Fibroblast of the conjunctiva (primary cell): ENCODE measurements around the gene CRACDL.

Experiments
- DNase-seq: peaks from one replicate; pipeline ENCODE4 v3.0.0-alpha.2; 2010; ENCODE audit warnings: low read depth

The CRACDL gene

DNA sequence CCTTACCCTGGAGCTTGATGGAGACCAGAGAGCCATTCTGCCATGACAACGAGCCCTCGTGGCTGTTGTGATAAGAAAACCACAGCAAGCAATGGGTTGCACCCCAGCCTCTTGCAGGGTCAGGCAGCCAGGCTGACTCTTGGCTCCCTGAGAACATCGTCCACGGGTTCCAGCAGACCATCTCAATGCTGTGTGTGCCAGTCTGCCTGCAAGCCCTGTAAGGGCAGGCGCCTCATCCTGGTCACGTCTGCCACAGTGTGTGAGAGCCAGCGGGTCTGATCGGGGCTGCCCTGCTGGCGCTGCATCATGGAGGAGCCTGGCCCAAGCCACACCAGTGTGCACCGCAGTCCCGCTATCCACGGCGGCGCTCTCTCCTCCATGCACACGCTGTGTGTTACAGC is 134.1 kb downstream of the CRACDL start:
- no peak for DNase-seq

DNA sequence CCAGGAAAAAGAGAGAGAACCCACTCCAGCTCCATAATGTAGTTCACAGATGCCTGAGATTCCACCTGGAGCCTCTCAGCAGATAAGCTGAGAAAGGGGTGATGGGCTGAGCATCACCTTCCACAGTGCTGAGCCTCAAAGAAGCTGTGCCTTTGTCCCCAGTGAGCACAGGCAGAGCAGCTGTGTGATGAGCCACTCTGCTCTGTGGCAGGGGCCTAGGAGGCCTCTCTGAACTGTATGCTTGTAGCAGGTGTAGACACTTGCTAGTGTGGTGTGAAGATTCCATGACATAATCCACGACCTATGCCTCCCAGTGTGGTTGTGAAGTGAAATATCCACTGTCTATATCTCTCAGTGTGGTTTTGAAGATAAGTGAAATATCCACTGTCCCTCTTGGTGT is 134.7 kb downstream of the CRACDL start:
- no peak for DNase-seq

DNA sequence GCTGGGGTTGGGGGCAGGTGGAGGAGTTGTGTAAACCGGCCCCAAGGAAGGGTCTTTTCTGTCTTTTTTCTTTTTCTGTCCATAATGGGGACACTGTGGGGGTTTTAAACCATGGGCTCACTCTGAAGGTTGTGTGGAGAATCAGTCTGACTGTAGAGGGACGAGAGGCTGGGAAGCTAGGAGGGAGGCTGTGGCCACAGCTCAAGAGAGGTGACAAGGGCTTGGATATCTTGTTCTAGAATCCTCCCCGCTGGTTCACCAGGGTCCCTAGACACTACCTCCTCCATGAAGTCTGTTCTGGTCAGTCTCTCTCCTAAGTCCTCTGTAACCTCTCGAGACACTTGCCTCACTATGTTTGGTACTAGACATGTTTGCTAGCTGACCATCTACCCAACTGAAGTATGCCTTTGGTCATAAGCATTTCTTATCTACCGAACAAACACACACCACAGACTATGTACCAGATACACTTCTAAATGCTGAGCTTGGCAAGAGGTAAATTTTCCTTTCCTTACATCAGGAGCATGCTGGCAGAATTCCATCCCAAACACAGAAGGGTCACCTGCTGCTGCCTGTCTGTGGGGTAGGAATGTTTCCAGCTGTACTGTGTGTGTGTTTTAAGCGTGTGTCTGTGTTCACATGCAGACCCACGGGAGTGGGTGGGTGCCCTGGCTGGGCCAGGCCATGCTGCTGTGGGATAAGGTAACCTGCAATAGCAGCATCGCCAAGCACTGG is 135.5 kb downstream of the CRACDL start:
- no peak for DNase-seq

- no peak for DNase-seq
Observed at GRCh38 chr2:98799375-98800329, 136.4 kb downstream of the CRACDL start.

- DNase-seq = no peak
Observed at GRCh38 chr2:98796775-98797544, 139.1 kb downstream of the CRACDL start.

DNA sequence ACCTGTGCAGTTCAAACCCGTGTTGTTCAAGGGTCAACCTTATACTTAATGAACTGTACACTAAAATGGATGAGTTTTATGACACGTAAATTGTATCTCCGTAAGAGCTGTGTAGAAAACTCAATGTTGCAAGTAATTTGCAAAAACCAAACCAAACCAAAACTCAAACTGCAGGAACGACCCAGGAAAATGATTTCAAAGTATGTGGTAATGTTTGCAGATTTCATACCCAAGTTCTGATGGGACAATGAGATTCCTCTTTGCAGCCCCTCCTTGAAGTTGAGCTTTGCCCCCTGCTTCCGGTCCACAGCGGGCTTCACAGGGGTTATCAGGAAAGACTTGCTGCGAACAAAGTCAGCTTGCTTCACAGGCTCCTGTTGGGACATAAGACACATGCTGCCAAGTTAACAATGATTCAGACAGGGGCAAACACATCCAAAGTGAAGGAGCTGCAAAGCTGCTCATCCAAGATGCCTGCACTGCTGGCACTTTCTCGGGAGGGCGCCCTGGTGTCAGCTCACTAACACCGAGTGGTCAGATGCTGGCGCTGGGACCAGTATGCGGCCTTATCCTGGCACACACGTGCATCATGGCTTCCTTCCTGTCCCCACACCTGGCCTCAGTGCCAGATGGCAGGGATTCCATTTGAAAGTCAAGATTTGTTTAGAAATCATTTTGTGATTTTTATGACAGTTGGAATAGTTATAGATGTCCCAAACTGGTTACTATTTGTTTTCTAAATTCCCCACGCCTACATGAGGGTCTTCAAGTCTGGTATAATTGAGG is 139.9 kb downstream of the CRACDL start:
- no peak for DNase-seq

DNA sequence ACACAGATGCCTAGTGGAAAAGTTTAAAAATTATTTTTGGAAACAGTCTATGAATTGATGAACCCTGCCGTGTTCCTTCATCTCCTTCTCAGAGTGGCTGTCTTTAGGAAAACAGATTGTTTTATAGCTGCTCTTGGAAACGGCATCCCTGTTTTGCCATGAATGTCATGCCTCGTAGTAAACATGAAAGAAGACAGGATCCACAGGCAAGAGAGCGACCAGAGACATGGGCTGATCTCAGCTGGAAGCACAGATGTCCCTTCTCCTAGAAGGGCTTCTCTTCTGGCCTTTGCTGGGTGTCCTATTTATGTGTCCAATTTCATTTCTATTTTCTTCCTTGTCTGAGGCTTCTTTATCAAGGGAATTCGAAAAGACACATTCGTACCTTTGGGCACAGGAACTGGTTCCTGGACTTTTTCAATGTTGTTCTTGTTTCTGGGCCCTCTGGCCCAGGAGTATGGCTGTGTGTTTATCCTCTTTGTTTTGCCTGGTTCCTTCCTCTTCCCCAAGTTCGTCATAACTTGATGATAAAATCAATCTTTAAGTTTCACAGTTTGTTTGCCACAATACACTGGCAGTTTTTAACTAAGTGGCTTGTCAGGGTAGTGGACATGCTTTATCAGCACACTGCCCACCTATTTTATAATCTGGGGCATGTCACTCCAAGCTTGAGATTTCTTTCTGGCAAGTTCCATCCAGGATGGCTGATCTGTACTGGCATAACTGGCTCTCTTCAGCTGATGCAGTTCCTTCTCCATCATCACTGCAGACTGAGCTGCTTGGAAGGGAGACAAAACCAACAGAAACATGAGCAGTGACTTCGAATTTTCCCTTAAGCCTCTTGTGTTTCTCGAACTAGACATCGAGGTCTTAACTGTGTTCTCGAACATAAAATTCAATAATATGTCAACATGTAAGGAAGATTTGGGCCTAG is 141.9 kb downstream of the CRACDL start:
- DNase-seq = no peak

- no peak for DNase-seq
Observed at GRCh38 chr2:98793275-98793674, 142.8 kb downstream of the CRACDL start.

DNA sequence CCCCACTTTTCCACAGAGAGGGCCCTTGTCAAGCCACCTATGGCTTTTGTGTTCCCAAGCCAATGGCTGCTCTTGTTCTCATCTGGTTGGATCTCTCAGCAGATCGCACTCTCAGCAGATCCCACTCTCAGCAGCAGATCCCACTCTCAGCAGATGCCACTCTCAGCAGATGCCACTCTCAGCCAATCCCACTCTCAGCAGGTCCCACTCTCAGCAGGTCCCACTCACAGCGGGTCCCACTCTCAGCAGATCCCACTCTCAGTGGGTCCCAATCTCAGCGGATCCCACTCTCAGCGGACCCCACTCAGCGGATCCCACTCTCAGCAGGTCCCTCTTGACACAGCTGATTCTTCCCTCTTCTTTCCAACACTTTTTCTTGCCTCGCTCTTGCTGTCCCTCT is 145.8 kb downstream of the CRACDL start:
- DNase-seq = no peak

- DNase-seq = no peak
Observed at GRCh38 chr2:98787700-98788099, 148.3 kb downstream of the CRACDL start.

DNA sequence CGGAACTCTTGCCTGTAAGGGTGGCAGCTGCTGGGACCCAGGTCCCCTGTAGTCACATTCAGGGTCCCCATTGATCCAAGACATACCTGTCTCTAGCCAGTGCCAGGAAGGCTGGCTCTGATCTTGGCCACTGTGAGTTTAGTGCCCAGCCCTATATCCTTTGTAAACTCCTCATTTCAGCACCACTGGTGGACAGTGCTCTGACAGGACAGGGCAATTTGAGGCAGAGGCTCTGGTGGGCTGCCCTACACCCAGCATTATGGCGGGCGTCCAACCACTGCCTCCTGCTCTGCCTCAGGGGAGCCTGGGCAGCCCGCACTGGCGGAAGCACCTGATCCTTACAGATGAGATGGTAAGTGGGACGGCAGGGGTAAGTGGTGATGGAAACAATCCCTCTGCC is 149.8 kb downstream of the CRACDL start:
- no peak for DNase-seq

- no peak for DNase-seq
Observed at GRCh38 chr2:98782570-98782969, 153.5 kb downstream of the CRACDL start.

DNA sequence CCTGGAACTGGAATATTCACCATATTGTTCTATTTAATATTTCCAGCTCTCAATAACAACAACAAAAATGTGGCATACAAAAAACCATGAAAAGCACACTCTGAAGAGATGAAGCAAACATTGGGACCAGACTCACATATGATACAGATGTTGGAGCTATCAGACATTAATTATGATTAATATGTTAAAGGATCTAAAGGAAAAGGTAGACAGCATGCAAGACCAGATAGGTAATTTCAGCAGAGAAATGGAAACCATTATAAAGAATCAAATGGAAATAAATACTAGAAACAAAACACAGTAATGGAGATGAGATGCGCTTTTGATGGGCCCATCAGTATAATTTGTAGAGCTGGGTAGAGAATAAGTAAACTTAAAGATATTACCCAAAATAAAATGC is 154.2 kb downstream of the CRACDL start:
- DNase-seq = no peak

- no peak for DNase-seq
Observed at GRCh38 chr2:98778741-98779483, 157.1 kb downstream of the CRACDL start.

- no peak for DNase-seq
Observed at GRCh38 chr2:98778151-98778550, 157.9 kb downstream of the CRACDL start.

DNA sequence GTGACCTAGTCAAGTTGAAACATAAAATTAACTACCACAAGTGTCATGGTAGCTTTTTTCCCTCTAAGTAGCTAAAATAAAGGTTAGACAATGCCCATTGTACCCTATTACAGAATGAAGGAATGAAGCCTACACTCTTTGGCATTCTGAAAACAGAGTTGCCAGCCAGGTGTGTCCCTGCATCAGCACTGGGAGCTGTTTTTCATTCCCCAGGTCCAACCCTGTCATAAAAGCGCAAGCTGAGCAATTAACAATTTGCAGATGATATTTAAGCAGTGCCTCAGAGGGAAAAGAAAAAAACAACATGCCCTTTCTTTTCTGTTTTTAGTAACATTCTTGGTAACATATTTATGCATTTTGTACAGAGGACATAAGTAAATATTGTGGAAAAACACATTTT is 158.3 kb downstream of the CRACDL start:
- DNase-seq = no peak

DNA sequence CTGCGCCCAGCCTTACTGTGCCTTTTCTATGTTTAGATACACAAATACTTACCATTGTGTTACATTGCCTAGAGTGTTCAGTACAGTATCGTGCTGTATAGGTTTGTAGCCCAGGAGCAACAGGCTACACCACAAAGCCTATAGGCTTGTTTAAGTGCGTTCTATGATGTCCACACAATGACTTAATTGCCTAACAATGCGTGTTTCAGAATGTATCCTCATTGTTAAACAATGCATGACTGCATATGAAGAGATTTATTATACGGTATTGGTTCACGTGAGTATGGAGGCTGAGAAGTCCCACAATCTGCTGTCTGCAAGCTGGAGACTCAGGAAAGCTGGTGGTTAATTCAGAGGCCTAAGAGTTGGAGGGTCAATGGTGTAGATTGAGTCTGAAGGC is 158.9 kb downstream of the CRACDL start:
- DNase-seq = no peak

DNA sequence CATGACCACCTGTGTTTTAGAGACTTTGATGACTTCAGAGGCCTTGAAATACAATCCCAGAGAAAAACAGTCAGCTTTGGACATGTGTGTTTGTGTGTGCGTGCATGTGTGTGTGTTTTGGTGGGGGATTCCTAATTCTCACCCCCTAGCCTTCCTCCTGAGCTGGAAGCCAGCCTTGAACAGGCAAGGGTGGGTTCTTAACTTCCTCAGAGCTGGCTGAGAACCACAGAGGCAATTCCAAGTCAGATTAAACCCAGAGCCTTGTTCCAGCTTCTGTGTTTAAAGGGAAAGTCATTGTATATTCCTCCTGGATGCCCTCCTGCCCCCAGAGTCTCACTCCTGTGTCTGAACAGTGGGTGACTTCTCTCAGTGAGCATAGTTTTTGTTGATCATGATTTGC is 159.9 kb downstream of the CRACDL start:
- no peak for DNase-seq

DNA sequence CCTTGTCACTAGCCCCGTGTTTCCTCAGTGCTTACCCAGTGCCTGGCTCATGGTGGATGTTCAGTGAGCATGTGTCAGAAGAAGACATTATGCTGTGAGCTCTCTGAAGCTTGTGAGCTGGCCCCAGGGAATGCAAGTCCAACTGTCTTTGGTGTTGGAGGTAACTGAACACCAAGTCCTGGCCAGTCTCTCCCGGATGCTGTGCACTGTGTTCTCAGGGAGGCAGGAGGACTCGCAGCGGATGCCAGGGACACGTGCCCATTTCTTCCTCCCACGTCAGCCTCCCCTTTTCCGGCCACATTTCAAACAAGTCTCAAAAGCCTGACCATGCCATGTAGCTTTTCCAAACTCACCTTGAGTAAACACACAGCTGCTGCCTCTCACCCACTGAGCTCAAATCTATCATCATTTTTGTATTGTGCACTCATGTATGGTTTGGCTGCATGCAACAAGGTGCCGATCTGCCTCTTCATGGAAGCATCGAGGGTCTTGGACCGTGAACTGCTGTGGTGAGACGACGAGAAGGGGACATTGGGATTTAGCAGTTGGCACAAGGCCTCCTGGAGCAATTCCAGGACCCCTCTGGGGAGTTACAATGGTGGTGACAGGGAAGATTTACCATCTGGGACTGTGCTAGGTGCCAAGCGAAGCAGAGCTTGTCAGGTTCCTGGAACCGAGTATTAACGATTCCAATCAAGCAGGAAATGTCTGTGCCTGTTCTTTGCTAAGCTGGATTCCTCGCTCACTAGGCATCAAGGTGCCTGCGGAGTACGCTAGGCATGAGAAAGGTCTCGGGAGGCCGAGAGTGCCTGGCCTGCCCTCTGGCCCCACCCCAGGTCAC is 160.7 kb downstream of the CRACDL start:
- no peak for DNase-seq
